CD4-positive, alpha-beta T cell (primary cell): ENCODE data around the gene DEPDC4. TPM values are rescaled to one million over a fixed set of nuclear protein-coding genes. Genes with fewer than 3 reads are reported as not detected.
"Not testable (repeated sequence)": the region's sequence is repeated elsewhere in the genome, so short reads cannot be mapped to it uniquely, and the experiment has no call there.

ENCODE experiments used
- ATAC-seq: fragments of 200-7000 bp; cut with Tn5 transposase; one replicate; pipeline ENCODE4 v1.10.0; 2022; ENCODE audit warnings: mild to moderate bottlenecking; ENCODE audit not compliant: poor library complexity
- CTCF ChIA-PET: fragments of 350-600 bp; sonication (Branson Sonifier 250); formaldehyde crosslinking; loops from one replicate; lab custom pipeline; 2021; ENCODE audit warnings: antibody characterized with exemption, inconsistent platforms; lab: Charles Lee
- POLR2A ChIA-PET: fragments of 350-600 bp; sonication (Branson Sonifier 250); formaldehyde crosslinking; loops from one replicate; lab custom pipeline; 2021; ENCODE audit warnings: antibody characterized with exemption, inconsistent platforms; lab: Charles Lee
- DNase-seq, 14 experiments: peaks; one replicate each; pipeline ENCODE4 v3.0.0-alpha.2; 2013 to 2020; ENCODE audit warnings: mixed read lengths in 2 of 14
- H3K27ac ChIP-seq, 2 donors: one replicate each; pipeline versions ENCODE4 v1.5.1 to v1.7.0; 2013; ENCODE audit warnings: low read length in 2 of 2, low read depth in 1 of 2, mild to moderate bottlenecking in 1 of 2
- H3K27me3 ChIP-seq, 2 experiments: 1 replicate in 1 of 2; 2 replicates in 1 of 2; pipeline versions ENCODE4 v1.6.1 to v1.7.0; 2013; ENCODE audit warnings: low read length in 2 of 2, control low read depth in 1 of 2, mild to moderate bottlenecking in 1 of 2, moderate library complexity in 1 of 2; ENCODE audit not compliant: insufficient read depth in 2 of 2, control insufficient read depth in 1 of 2
- H3K36me3 ChIP-seq: one replicate; pipeline ENCODE4 v1.6.1; 2013; ENCODE audit warnings: low read length, control low read depth; ENCODE audit not compliant: insufficient read depth
- H3K4me1 ChIP-seq: one replicate; pipeline ENCODE4 v1.6.1; 2013; ENCODE audit warnings: low read length, control low read depth; ENCODE audit not compliant: insufficient read depth
- H3K4me3 ChIP-seq: one replicate; pipeline ENCODE4 v1.5.1; 2013; ENCODE audit warnings: mild to moderate bottlenecking, low read length, moderate library complexity
- H3K9me3 ChIP-seq, 2 experiments: 1 replicate in 1 of 2; 2 replicates in 1 of 2; pipeline versions ENCODE4 v1.6.1 to v1.7.0; 2013; ENCODE audit warnings: low read length in 2 of 2, mild to moderate bottlenecking in 2 of 2, control low read depth in 1 of 2, moderate library complexity in 1 of 2; ENCODE audit not compliant: control insufficient read depth in 1 of 2, insufficient read depth in 1 of 2
- H3K27ac Mint-ChIP-seq: one replicate; pipeline ENCODE4 v1.8.0; 2020; ENCODE audit warnings: mixed read lengths
- H3K27me3 Mint-ChIP-seq: one replicate; pipeline ENCODE4 v1.8.0; 2021; ENCODE audit warnings: mixed read lengths
- H3K36me3 Mint-ChIP-seq: one replicate; pipeline ENCODE4 v1.8.0; 2021; ENCODE audit warnings: low read depth, mixed read lengths
- H3K4me1 Mint-ChIP-seq: one replicate; pipeline ENCODE4 v1.8.0; 2021; ENCODE audit warnings: low read depth, mixed read lengths
- H3K4me3 Mint-ChIP-seq: one replicate; pipeline ENCODE4 v1.8.0; 2020; ENCODE audit warnings: mild to moderate bottlenecking, mixed read lengths
- H3K9me3 Mint-ChIP-seq: one replicate; pipeline ENCODE4 v1.8.0; 2020; ENCODE audit warnings: mixed read lengths
- intact Hi-C, 2 experiments: fragments of 100-400 bp; cut with DNase I in 1 of 2; cut with micrococcal nuclease in 1 of 2; formaldehyde crosslinking; loops; one replicate each; pipeline versions ENCODE4 v1.15.1 to v1.9.0; 2023 to 2025; cut with DNase I, micrococcal nuclease
- total RNA-seq, 174 experiments: library from RNA in 2 of 174; stranded (reverse) in 2 of 174; gene quantifications; one replicate each; pipeline ENCODE4 v1.2.3 and lab custom pipeline; 2021 to 2026
- TF ChIP-seq, protein P1 (sequence below): fragments of 200-600 bp; IDR thresholded peaks from one replicate; pipeline ENCODE4 v1.8.0; 2022; ENCODE audit warnings: antibody characterized with exemption, mild to moderate bottlenecking

Gene DEPDC4
- total RNA-seq, 2 experiments from 2014 or later = 0.27 to 0.50 TPM

GRCh38 chr12:100234166-100234565 lies 32.7 kb downstream of the DEPDC4 start:
- Histone ChIP-seq H3K27ac (no peak overlapping the region), H3K4me3 (no peak overlapping the region), H3K27me3 (no peaks in the 10 kb centered on the region), H3K36me3 (no peaks in the 10 kb centered on the region), H3K4me1 (no peaks in the 10 kb centered on the region), H3K9me3 (no peaks in the 10 kb centered on the region)
- Mint-ChIP-seq H3K4me3 (no peak overlapping the region), H3K9me3 (no peaks in the 10 kb centered on the region), H3K4me1 (no peaks in the 10 kb centered on the region), H3K27me3 (no peaks in the 10 kb centered on the region), H3K27ac (no peak overlapping the region), H3K36me3 (no peaks in the 10 kb centered on the region)
- ATAC-seq (no peak), DNase-seq (no peak)
- TF ChIP-seq, protein P1, sequence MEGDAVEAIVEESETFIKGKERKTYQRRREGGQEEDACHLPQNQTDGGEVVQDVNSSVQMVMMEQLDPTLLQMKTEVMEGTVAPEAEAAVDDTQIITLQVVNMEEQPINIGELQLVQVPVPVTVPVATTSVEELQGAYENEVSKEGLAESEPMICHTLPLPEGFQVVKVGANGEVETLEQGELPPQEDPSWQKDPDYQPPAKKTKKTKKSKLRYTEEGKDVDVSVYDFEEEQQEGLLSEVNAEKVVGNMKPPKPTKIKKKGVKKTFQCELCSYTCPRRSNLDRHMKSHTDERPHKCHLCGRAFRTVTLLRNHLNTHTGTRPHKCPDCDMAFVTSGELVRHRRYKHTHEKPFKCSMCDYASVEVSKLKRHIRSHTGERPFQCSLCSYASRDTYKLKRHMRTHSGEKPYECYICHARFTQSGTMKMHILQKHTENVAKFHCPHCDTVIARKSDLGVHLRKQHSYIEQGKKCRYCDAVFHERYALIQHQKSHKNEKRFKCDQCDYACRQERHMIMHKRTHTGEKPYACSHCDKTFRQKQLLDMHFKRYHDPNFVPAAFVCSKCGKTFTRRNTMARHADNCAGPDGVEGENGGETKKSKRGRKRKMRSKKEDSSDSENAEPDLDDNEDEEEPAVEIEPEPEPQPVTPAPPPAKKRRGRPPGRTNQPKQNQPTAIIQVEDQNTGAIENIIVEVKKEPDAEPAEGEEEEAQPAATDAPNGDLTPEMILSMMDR = no peak
- POLR2A ChIA-PET = no interaction called here
- intact Hi-C loops = loop anchor here (2.0 to 10.0 kb wide), 4 partner anchors 321 to 503 kb away; no protein-coding TSS in a partner anchor
- CTCF ChIA-PET = interaction anchor here (0.9 to 1.5 kb wide), 5 partner anchors 9 to 1090 kb away, joined by 3 to 6 read pairs (median 3); partner anchors contain the start of genes DEPDC4 and SCYL2

DNA sequence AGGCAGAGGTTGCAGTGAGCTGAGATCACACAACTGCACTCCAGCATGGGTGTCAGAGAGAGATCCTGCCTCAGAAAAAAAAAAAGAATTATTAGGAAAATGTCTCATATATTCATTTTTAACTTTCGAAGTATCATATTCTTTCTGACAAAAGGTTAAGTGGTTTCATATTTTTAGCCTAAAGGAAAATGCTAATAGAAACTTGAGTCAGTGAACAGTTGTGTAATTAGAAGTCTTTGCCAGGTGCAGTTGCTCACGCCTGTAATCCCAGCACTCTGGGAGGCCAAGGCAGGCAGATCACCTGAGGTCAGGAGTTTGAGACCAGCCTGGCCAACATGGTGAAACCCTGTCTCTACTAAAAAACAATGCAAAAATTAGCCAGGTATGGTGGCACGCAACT lies 35.0 kb downstream of the DEPDC4 start:
- DNase-seq, H3K4me1 Mint-ChIP-seq, POLR2A ChIA-PET, H3K27ac Mint-ChIP-seq, H3K27ac ChIP-seq, H3K9me3 ChIP-seq, H3K27me3 ChIP-seq, H3K36me3 ChIP-seq, H3K36me3 Mint-ChIP-seq, H3K27me3 Mint-ChIP-seq, H3K9me3 Mint-ChIP-seq, H3K4me1 ChIP-seq, H3K4me3 Mint-ChIP-seq, ATAC-seq, H3K4me3 ChIP-seq: not testable (repeated sequence)
- intact Hi-C loops = loop anchor here (2.0 to 10.0 kb wide), 4 partner anchors 443 to 1093 kb away; no protein-coding TSS in a partner anchor
- CTCF ChIA-PET = interaction anchor here (1.0 kb wide), 1 partner anchor 11 kb away, joined by 3 read pairs; no protein-coding TSS in a partner anchor

- Mint-ChIP-seq H3K4me3 (no peak overlapping the region), H3K36me3 (peaks cover 15% of the 10 kb centered on the region), H3K27me3 (no peaks in the 10 kb centered on the region), H3K4me1 (no peaks in the 10 kb centered on the region), H3K27ac (no peak overlapping the region), H3K9me3 (no peaks in the 10 kb centered on the region)
- intact Hi-C loops = loop anchor here (5.0 to 10.0 kb wide), 3 partner anchors 445 to 507 kb away; no protein-coding TSS in a partner anchor
- ATAC-seq (no peak), DNase-seq (no peak)
- Histone ChIP-seq H3K4me3 (no peak overlapping the region), H3K27ac (no peak overlapping the region), H3K36me3 (peaks cover 8% of the 10 kb centered on the region), H3K27me3 (no peaks in the 10 kb centered on the region), H3K4me1 (no peaks in the 10 kb centered on the region), H3K9me3 (no peaks in the 10 kb centered on the region)
- TF ChIP-seq, protein P1 = no peak
- ChIA-PET CTCF (no interaction called here), POLR2A (no interaction called here)
Observed at GRCh38 chr12:100229876-100230275, 37.0 kb downstream of the DEPDC4 start.
